Measurements from ENCODE around the gene RDH16.
"Not testable (repeated sequence)": the region's sequence is repeated elsewhere in the genome, so short reads cannot be mapped to it uniquely, and the experiment has no call there.

Gene RDH16

GRCh38 chr12:56947633-56948456, 9.6 kb downstream of the RDH16 start:
- no peak for DNase-seq (ENCODE audit: low read depth)
- TF ChIP-seq CTCF (conservative IDR thresholded peaks at IDR 0.05; ENCODE audit: low read depth, low read length): no peak
- no peak overlapping the region for H3K4me3 ChIP-seq (ENCODE audit: low read length)

GRCh38 chr12:56943878-56944277, 13.5 kb downstream of the RDH16 start:
- no peak for DNase-seq (ENCODE audit: low read depth)
- no peak for TF ChIP-seq CTCF (conservative IDR thresholded peaks at IDR 0.05; ENCODE audit: low read depth, low read length)
- no peak overlapping the region for H3K4me3 ChIP-seq (ENCODE audit: low read length)

GRCh38 chr12:56943374-56943773, 14.0 kb downstream of the RDH16 start:
- H3K4me3 ChIP-seq (ENCODE audit: low read length): not testable (repeated sequence)

GRCh38 chr12:56941299-56942017, 15.9 kb downstream of the RDH16 start:
- no peak overlapping the region for H3K4me3 ChIP-seq (ENCODE audit: low read length)
- no peak for DNase-seq (ENCODE audit: low read depth)
- no peak for TF ChIP-seq CTCF (conservative IDR thresholded peaks at IDR 0.05; ENCODE audit: low read depth, low read length)

More at GRCh38 chr12:56943374-56943773, 14.0 kb downstream of the RDH16 start:
- DNase-seq (ENCODE audit: low read depth): not testable (repeated sequence)

GRCh38 chr12:56940942-56941298, 16.5 kb downstream of the RDH16 start:
- H3K4me3 ChIP-seq (ENCODE audit: low read length); DNase-seq (ENCODE audit: low read depth): not testable (repeated sequence)

GRCh38 chr12:56935752-56936151, 21.7 kb downstream of the RDH16 start:
- no peak for TF ChIP-seq CTCF (conservative IDR thresholded peaks at IDR 0.05; ENCODE audit: low read depth, low read length)
- H3K4me3 ChIP-seq (ENCODE audit: low read length): no peak overlapping the region
- no peak for DNase-seq (ENCODE audit: low read depth)

- no peak overlapping the region for H3K4me3 ChIP-seq (ENCODE audit: low read length)
- TF ChIP-seq CTCF (conservative IDR thresholded peaks at IDR 0.05; ENCODE audit: low read depth, low read length): no peak
- no peak for DNase-seq (ENCODE audit: low read depth)
Observed at GRCh38 chr12:56935157-56935556, 22.3 kb downstream of the RDH16 start.
